C1 segment of cervical spinal cord (tissue), 14 donors: ENCODE data around the gene TSEN54.

Experiments
- DNase-seq, 14 donors: peaks; one replicate each; lab custom pipeline; 2025; lab: John Stamatoyannopoulos, UW

The TSEN54 gene

DNA sequence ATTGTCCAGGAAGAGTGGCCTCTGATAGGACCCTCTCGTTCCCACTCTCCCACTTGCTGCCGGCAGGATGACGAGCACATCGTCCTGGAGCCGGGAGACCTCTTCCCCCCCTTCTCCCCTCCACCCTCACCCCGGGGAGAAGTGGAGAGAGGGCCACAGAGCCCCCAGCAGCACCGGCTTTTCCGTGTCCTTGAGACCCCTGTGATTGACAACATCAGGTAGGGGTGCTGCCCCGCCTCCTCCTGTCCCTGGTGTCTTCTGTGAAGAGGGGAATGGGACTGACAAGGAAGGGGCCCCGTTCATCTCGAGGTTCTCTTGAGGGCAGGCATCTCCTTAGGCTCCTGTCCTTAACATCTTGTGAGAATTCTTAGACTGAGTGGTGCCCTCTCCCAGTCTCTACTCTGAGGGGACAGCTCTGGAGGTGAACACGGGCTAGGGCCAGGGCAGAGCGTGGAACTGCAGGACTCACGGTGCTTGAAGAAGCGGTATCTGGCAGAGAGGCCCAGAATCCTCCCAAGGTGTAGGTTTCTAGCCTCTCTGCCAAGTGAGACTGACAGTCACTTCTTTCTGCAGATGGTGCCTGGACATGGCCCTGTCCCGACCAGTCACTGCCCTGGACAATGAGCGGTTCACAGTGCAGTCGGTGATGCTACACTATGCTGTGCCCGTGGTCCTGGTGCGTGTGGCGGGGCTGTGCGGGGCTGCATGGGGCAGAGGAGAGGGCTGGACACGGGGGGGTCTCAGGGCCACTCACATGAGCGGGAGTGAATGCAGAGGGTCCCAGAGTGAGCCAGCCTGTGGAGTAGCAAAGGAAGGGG is 27.4 kb upstream of the TSEN54 start:
- DNase-seq: peak in 2 of 14 donors; percentile 30 to 34

DNA sequence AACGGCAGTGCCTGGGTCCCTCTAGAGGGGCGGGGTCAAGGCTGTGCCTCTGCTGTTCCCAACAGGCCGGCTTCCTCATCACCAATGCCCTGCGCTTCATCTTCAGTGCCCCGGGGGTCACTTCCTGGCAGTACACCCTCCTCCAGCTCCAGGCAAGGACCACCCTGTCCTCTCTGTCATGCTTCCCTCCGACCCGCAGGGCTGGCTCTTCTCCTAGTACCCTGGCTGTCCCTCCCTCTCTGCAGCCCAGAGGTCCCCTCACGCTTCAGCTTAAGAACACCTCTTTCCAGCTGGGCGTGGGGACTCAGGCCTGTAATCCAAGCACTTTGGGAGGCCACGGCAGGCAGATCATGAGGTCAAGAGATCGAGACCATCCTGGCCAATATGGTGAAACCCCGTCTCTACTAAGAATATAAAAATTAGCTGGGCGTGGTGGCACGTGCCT is 26.8 kb upstream of the TSEN54 start:
- no peak for DNase-seq

DNA sequence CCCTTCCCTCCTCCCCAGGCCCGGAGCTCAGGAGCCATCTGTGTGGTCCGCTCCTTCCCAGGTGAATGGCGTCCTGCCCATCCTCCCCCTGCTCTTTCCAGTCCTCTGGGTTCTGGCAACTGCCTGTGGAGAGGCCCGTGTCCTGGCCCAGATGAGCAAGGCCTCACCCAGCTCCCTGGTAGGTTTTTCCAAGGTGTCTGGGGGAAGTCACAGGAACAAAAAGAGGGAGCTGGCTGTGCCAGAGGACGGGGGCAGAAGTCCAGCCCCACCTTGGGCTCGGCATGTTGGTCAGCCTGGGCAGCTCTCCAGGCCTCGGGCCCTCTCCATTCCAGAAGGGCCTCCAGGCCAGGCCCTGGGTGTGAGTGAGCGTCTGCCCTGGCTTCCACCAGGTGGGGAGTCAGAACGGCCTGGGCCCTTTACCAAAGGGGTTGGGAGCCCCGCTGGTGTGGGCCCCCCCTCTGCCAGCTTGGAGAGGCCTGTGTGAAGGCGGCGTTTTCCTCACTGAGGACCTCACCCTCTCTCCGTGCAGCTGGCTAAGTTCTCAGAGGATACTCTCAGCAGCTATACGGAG is 26.1 kb upstream of the TSEN54 start:
- peak in 1 of 14 donors; percentile 57 for DNase-seq

DNA sequence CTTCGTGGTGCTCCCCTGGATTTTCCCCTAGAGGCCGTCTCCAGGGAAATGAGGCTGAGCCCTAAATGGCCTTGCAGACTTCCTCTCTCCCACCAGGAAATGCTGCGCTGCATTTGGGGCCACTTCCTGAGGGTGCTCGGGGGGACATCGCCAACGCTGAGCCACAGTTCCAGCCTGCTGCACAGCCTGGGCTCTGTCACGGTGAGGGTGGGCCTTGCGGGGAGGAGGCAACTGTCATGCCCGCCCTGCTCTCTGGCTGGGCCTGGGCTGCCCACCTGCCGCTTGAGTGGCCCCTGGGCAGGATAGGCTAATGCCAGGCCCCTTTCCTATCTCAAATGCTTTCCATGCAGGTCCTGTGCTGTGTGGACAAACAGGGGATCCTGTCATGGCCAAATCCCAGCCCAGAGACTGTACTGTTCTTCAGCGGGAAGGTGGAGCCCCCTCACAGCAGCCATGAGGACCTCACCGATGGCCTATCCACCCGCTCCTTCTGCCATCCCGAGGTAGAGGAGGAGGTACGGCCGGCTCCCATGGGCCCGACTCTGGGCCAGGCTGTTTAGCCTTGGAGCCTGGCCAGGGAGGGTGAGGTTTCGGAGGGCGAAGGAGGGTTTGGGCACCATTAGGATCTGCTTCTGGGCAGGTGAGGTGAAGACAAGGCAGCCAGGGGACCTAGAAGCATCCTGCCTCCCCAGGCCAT is 25.2 kb upstream of the TSEN54 start:
- DNase-seq: no peak

DNA sequence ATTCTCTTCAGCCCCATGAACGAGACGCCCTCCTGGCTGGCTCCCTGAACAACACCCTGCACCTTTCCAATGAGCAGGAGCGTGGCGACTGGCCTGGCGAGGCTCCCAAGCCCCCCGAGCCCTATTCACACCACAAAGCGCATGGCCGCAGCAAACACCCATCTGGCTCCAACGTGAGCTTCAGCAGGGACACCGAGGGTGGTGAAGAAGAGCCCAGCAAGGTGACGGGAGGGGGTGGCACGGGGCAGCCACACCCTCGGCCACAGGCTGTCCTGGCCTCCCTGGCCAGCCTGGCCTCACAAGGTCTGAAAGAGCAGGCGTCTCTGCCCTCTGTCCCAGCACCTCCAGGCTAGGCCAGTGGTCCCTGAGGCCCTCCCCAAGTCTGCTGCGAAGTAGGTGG is 24.6 kb upstream of the TSEN54 start:
- no peak for DNase-seq

- peak in 1 of 14 donors; percentile 39 for DNase-seq
Measured at GRCh38 chr17:75492555-75493168, 23.7 kb upstream of the TSEN54 start.

DNA sequence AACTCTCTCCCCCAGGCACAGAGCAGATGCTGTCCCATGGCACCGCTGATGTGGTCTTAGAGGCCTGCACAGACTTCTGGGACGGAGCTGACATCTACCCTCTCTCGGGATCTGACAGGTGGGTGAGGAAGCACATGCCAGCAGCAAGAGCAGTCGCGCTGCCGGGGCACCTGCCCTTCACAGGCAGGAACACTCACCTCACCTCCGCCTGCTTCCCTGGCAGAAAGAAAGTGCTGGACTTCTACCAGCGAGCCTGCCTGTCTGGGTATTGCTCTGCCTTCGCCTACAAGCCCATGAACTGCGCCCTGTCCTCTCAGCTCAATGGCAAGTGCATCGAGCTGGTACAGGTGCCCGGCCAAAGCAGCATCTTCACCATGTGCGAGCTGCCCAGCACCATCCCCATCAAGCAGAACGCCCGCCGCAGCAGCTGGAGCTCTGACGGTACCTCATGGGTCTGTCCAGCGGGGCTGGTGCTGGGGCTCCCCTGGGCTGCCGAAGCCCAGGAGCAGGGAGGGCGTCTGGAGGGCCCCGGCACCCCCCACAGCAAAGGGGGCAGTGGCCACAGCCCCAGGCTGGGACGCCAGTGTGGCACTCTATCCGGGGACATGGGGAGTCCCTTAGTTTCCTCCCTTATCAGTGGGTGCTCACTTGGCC is 22.7 kb upstream of the TSEN54 start:
- no peak for DNase-seq

DNA sequence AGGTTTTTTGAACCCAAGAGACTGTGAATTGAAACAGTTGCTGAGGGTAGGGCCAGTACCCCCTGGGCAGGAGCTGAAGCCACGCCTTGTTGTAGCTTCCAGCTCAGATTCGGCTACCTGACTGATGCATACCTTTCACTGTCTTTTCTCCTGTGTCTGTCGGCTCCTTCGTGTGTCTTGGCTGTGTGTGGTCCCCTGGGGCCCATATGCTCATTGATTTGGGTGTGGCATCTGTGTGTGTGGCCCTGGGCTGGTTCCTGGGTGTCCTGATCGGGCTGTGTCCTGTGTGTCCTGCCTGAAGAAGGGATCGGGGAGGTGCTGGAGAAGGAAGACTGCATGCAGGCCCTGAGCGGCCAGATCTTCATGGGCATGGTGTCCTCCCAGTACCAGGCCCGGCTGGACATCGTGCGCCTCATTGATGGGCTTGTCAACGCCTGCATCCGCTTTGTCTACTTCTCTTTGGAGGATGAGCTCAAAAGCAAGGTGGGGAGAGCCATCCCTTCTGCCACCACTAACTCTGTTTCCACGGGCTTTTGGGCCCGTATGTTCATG is 21.9 kb upstream of the TSEN54 start:
- no peak for DNase-seq

DNA sequence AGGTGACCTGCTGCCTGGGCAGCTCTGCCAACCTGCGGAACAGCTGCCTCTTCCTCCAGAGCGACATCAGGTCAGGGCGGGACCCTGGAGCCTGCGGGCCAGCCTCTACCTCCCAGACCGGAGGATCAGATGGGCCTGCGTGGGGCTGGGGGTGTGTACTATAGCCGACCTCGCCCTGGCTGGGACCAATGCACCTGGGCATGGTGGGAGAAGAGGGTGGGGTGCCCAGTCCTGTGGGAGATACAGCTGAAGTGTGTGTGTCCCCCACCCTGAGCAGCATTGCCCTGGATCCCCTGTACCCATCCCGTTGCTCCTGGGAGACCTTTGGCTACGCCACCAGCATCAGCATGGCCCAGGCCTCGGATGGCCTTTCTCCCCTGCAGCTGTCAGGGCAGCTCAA is 20.3 kb upstream of the TSEN54 start:
- no peak for DNase-seq

DNA sequence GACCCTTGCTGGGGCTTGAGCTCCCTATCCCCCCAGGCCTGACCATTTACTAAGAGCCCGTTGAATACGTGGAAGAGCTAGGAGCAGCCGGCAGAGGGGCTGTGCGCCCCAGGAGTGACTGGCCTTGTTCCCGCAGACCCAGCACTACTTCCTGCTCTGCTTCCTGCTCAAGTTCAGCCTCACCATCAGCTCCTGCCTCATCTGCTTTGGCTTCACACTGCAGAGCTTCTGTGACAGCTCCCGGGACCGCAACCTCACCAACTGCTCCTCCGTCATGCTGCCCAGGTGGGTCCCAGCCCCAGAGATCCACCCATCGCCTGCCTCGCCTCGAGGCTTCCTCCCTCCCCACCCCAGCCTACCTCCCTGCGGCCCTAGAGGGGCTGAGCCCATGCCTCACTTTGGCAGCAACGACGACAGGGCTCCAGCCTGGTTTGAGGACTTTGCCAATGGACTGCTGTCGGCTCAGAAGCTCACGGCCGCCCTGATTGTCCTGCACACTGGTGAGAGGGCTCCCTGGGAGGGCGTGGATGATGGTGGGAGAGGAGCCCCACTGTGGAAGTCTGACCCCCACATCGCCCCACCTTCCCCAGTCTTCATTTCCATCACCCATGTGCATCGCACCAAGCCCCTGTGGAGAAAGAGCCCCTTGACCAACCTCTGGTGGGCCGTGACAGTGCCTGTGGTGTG is 18.1 kb upstream of the TSEN54 start:
- DNase-seq: no peak

DNA sequence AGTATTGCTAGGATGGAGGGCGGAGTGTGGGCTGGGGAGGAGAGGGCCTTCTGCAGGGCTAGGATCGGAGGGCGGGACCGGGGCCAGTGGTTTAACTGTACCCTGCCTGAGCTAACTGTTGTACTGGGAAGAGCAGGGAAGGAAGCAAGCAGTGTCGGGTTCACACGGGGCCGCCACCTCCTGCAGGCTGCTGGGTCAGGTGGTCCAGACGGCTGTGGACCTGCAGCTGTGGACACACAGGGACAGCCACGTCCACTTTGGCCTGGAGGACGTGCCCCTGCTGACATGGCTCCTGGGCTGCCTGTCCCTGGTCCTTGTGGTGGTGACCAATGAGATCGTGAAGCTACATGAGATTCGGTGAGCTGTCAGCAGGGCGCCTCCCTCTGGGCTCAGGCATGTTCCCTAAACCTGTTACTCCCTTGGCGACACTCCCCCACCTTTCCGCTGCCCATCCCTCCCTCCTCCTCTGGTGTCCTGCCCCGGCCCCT is 17.6 kb upstream of the TSEN54 start:
- no peak for DNase-seq

DNA sequence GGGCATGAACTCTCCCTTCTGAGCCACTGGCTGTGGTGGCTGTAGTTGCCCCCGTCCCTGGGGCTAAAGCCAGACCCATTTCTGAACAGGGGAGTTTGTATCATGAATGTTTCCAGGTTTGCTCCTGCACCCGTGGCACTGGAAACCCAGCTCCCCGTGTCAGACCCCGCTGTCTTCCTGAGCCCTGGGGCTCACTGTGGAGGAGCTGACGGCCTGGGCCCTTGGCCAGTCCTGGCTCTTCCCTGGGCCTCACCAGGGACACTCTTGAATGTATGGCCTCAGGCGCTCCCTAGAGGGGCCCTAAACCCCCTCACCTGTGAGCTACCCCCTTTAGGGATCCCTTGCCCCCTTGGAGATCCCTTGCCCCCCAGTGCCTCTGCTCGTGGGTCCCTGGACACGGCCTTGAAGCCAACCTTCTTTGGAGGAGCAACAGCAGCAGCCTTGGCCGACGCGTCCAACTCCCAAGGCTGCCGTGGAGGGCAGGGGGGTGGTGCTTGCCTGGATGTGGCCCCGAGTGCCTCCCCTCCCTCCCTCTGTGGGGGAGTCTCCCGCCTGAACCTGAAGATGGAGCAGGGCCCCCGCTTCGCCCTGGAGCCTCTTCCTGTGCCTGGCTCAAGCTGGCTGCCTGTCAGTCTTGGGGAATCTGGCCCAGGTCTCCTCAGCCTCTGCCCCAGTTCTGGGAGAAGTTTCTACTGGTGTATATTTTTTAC is 16.9 kb upstream of the TSEN54 start:
- DNase-seq: peak in 1 of 14 donors; percentile 44

DNA sequence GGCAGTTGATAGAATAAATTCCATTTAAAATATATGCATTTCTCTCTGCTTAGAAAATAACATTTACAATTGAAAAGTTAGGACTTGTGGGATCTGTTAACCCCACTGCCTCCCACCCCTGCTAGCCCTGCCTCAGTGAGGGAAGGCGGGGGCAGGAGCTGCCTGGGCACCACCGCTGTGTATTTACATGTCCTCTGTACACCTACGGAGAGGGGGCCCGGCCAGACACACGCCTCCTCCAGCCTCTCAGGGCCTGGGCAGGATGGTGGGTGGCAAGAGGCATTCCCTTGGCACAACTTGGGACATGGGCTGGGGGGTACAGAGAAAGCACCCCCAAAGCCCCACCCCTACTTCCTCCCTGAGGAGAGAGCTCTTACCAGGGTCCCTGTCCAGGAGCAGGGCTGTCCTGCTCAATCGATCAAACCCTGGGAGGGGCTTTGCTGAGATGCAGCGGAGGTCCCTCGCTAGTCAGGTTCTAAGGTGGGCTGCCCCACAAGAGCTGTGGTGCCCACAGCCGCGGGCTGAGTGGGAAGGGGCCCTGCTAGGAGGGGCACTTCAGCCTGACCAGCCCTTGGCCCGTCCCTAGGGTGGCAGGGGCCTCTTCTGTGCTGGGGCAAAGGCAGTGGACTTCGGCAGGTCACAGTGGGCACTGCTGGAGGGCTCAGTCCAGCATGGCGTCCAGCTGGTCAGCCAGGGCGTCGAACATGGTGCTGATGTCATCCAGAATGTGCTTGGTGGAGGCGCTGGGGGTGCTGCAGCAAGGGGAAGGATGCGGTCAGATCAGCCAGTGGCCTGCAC is 15.7 kb upstream of the TSEN54 start:
- no peak for DNase-seq

GRCh38 chr17:75501378-75502071 is 14.8 kb upstream of the TSEN54 start:
- DNase-seq: peak in 12 of 14 donors; percentile 50 to 87 (median 76)

DNA sequence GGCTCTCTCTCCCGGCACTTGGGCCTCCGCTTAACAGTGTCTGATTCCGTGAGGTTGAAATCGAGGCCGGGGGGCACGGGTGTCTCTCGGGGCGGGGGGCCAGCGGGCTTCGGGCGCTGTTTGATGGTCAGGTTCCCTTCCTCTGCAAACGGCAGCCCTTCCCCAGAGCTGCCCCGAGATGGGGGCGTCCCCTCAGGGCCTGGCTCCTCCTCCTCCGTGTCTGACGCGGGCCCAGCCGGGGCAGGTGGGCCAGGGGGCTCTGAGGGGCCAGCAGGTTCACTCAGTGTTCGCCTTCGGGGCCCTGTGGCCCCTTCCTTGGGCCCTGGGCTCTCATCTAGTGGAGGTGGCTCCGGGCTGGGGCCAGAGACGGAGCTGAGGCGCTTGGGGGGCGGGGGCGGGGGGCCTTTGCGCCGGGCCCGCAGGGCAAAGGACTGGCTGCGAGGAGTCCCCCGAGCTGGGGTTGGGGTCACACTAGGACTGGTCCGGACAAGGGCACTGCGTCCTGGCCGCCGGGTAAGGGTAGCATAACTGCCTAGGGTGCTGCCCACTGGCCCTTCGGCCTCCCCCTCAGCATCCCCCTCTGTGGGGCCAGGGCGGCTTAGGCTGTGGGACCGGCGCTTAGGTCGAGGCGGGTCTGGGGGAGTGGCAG is 14.1 kb upstream of the TSEN54 start:
- DNase-seq: no peak

DNA sequence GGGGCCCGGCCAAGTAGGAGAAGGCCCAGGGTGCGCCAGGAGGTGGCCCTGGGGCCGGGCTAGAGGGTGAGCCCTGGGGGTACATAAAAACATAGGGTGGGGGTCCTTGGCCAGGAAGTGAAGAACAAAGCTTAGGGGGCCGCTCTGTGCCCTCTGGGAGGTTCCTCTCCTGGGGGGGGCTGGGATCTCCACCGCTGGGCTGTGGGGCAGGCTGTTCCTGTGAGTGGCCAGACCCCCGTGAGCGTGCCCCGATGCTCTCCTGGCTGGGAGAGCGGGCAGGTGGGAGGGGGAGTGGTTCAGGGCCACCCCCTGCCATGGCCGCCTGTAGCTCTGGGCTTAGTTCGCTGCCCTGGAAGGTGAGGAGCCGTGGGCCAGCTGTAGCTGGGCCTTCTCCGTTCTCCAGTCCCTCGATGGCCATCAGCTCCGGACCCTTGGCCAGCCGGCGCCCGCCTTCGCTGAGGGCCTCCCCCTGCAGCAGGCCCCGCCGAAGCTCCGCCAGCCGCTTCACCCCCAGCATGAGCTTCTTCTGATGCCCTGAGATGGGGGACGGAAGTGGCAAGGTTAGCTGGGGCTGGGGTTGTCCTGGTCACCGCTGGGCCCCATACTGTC is 13.5 kb upstream of the TSEN54 start:
- no peak for DNase-seq

- no peak for DNase-seq
Measured at GRCh38 chr17:75503337-75503950, 12.9 kb upstream of the TSEN54 start.
